Erythroblast (primary cell): ENCODE data around the gene SEMA3F.

Experiments
- GATA1 ChIP-seq: IDR thresholded peaks from 2 replicates; pipeline ENCODE4 v1.6.1; 2011; ENCODE audit warnings: low read depth, mild to moderate bottlenecking, control low read depth, low read length, moderate library complexity
- POLR2A ChIP-seq: IDR thresholded peaks from 2 replicates; pipeline ENCODE4 v1.6.1; 2011; ENCODE audit warnings: mild to moderate bottlenecking, low read length

DNA sequence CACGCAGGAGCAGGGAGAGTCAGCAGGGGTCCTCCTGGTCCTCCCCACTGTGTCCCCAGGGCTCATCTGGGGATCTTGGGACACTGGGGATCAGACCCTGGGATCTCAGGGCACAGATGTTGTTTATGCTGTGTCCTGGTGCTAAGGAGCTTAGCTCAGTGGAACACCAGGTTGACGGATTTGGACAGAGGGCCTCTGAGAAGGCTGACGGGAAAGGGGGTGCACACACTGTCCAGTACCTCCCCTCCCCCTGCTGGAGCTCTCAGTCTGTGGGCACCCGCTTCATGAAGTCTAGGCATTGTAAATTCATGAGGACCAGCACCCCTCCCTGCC, 21.9 kb upstream of the SEMA3F start:
- TF ChIP-seq POLR2A (no peak), GATA1 (no peak)
